IMR-90 (cell line): Measurements from ENCODE around the gene ANKRD13B. TPM values are rescaled to one million over a fixed set of nuclear protein-coding genes. Genes with fewer than 3 reads are reported as not detected.
A peak's percentile ranks its signal among the peaks of the same experiment; 100 is the strongest.

Experiments
- ATAC-seq: fragments of 200-7000 bp; cut with Tn5 transposase; 2 replicates; pipeline ENCODE4 v1.9.1; 2020; ENCODE audit warnings: low read depth, mild to moderate bottlenecking, moderate library complexity
- BruUV-seq: library from RNA; stranded (reverse); fragments of 400-500 nt; replicated peaks from 2 replicates; lab custom pipeline; 2021; lab: Mats Ljungman, UMichigan
- CTCF ChIA-PET: fragments of 300-600 bp; formaldehyde crosslinking; extraction: SDS; loops from one replicate; lab custom pipeline; 2021; ENCODE audit warnings: antibody characterized with exemption; lab: Yijun Ruan, JAX
- POLR2A ChIA-PET: fragments of 300-600 bp; sonication (Branson Sonifier 250); formaldehyde crosslinking; loops from one replicate; lab custom pipeline; 2022; ENCODE audit warnings: antibody characterized with exemption; ENCODE audit not compliant: unreplicated experiment; lab: Charles Lee
- DNase-seq: peaks from one replicate; pipeline ENCODE4 v3.0.0; 2013
- H2AFZ ChIP-seq: replicated peaks from 2 replicates; pipeline ENCODE3; 2013; ENCODE audit warnings: low read length, mild to moderate bottlenecking; ENCODE audit not compliant: poor library complexity
- H2AK5ac ChIP-seq: 2 replicates; pipeline ENCODE4 v1.6.1; 2013; ENCODE audit warnings: low read depth, low read length, inconsistent platforms
- H2AK9ac ChIP-seq: replicated peaks from 2 replicates; pipeline ENCODE3; 2013; ENCODE audit warnings: mild to moderate bottlenecking, low read depth, low read length, moderate library complexity; ENCODE audit not compliant: poor library complexity
- H2BK120ac ChIP-seq: 2 replicates; pipeline ENCODE4 v1.6.1; 2013; ENCODE audit warnings: low read depth, low read length, inconsistent platforms
- H2BK15ac ChIP-seq: 3 replicates; pipeline ENCODE4 v1.6.1; 2013; ENCODE audit warnings: low read depth, low read length, inconsistent platforms
- H2BK20ac ChIP-seq: 2 replicates; pipeline ENCODE4 v1.6.1; 2013; ENCODE audit warnings: low read depth, mild to moderate bottlenecking, inconsistent platforms, low read length, moderate library complexity
- H2BK5ac ChIP-seq: 2 replicates; pipeline ENCODE4 v1.6.1; 2013; ENCODE audit warnings: mild to moderate bottlenecking, low read depth, low read length, inconsistent platforms; ENCODE audit not compliant: poor library complexity, severe bottlenecking
- H3K14ac ChIP-seq: replicated peaks from 2 replicates; pipeline ENCODE4 v1.6.1; 2013; ENCODE audit warnings: low read depth, low read length, inconsistent platforms
- H3K18ac ChIP-seq: 2 replicates; pipeline ENCODE4 v1.6.1; 2013; ENCODE audit warnings: low read depth, low read length, control low read depth
- H3K23ac ChIP-seq: 2 replicates; pipeline ENCODE4 v1.6.1; 2013; ENCODE audit warnings: low read depth, low read length, inconsistent platforms
- H3K27ac ChIP-seq: 2 replicates; pipeline ENCODE4 v1.5.1; 2013; ENCODE audit warnings: mild to moderate bottlenecking, control low read depth, low read length; ENCODE audit not compliant: insufficient read depth
- H3K27me3 ChIP-seq: 2 replicates; pipeline ENCODE4 v1.6.1; 2013; ENCODE audit warnings: low read length; ENCODE audit not compliant: control insufficient read depth, insufficient read depth
- H3K36me3 ChIP-seq: 2 replicates; pipeline ENCODE4 v1.6.1; 2013; ENCODE audit warnings: low read length, mixed read lengths; ENCODE audit not compliant: control insufficient read depth, insufficient read depth
- H3K4ac ChIP-seq: 2 replicates; pipeline ENCODE4 v1.6.1; 2013; ENCODE audit warnings: low read depth, low read length, inconsistent platforms
- H3K4me1 ChIP-seq: 2 replicates; pipeline ENCODE4 v1.6.1; 2013; ENCODE audit warnings: low read length, mixed read lengths; ENCODE audit not compliant: control insufficient read depth, insufficient read depth
- H3K4me2 ChIP-seq: 2 replicates; pipeline ENCODE4 v1.6.1; 2013; ENCODE audit warnings: low read depth, mild to moderate bottlenecking, control low read depth, low read length, moderate library complexity
- H3K4me3 ChIP-seq: 2 replicates; pipeline ENCODE4 v1.5.1; 2013; ENCODE audit warnings: low read depth, mild to moderate bottlenecking, control low read depth, low read length, moderate library complexity; ENCODE audit not compliant: insufficient read depth
- H3K56ac ChIP-seq: 2 replicates; pipeline ENCODE4 v1.6.1; 2013; ENCODE audit warnings: low read length, inconsistent platforms; ENCODE audit not compliant: insufficient read depth; ENCODE audit errors: extremely low read depth
- H3K79me1 ChIP-seq, 2 experiments: 2 replicates each; pipeline ENCODE4 v1.6.1; 2013; ENCODE audit warnings: low read length in 2 of 2, inconsistent platforms in 1 of 2, low read depth in 1 of 2
- H3K9ac ChIP-seq: 2 replicates; pipeline ENCODE4 v1.6.1; 2013; ENCODE audit warnings: low read depth, low read length, control low read depth
- H3K9me1 ChIP-seq: 2 replicates; pipeline ENCODE4 v1.6.1; 2013; ENCODE audit warnings: low read length, inconsistent platforms; ENCODE audit not compliant: insufficient read depth
- H3K9me3 ChIP-seq: 2 replicates; pipeline ENCODE4 v1.6.1; 2013; ENCODE audit warnings: low read length; ENCODE audit not compliant: control insufficient read depth, insufficient read depth
- H4K20me1 ChIP-seq: 2 replicates; pipeline ENCODE4 v1.6.1; 2013; ENCODE audit warnings: low read length, inconsistent platforms; ENCODE audit not compliant: insufficient read depth
- H4K5ac ChIP-seq: 2 replicates; pipeline ENCODE4 v1.6.1; 2013; ENCODE audit warnings: mild to moderate bottlenecking, low read depth, low read length, control low read depth
- H4K8ac ChIP-seq, 2 experiments: 2 replicates each; pipeline ENCODE4 v1.6.1; 2013; ENCODE audit warnings: low read depth in 2 of 2, low read length in 2 of 2, control low read depth in 1 of 2, inconsistent platforms in 1 of 2
- H4K91ac ChIP-seq: 2 replicates; pipeline ENCODE4 v1.6.1; 2013; ENCODE audit warnings: low read depth, low read length, inconsistent platforms; ENCODE audit not compliant: insufficient read depth
- BHLHE40 ChIP-seq: fragments of 150-350 bp; IDR thresholded peaks from 2 replicates; pipeline ENCODE4 v1.6.1; 2016; ENCODE audit warnings: mild to moderate bottlenecking, low read depth, low read length
- POLR2A ChIP-seq: IDR thresholded peaks from 2 replicates; pipeline ENCODE4 v1.6.1; 2012; ENCODE audit warnings: mild to moderate bottlenecking, low read depth, low read length
- SMC3 ChIP-seq: fragments of 150-350 bp; IDR thresholded peaks from 2 replicates; pipeline ENCODE4 v1.6.1; 2016; ENCODE audit warnings: low read depth, mild to moderate bottlenecking, antibody characterized with exemption, low read length, moderate library complexity
- WGBS, 2 experiments: methylation state at CpG; one replicate each; pipeline versions ENCODE4 v1.1.5 to v1.1.7; 2013; ENCODE audit warnings: missing lambda C conversion rate in 2 of 2; ENCODE audit not compliant: insufficient read length in 1 of 2; ENCODE audit errors: extremely low coverage in 2 of 2; 5-methylcytosine and 5-hydroxymethylcytosine counted together
- dilution Hi-C: fragments of 300-500 bp; cut with HindIII; formaldehyde crosslinking; loops from one replicate; pipeline ENCODE4 v1.14.3; 2018; ENCODE audit warnings: low sequenced_read_pairs; ENCODE audit not compliant: unreplicated experiment
- in situ Hi-C: fragments of 300-500 bp; cut with MboI; formaldehyde crosslinking; loops from 3 replicates; pipeline ENCODE4 v1.14.3; 2019; ENCODE audit warnings: low sequenced_read_pairs, inconsistent platforms, mixed read lengths
- intact Hi-C: fragments of 100-400 bp; cut with micrococcal nuclease; formaldehyde crosslinking; loops from 2 replicates; pipeline ENCODE4 v1.10.0; 2022
- polyA plus RNA-seq, 3 experiments: library from polyadenylated mRNA; depleted of rRNA; stranded (reverse); fragments of >200 nt; gene quantifications; 2 replicates each; pipeline ENCODE4 v1.2.3, GENCODE V29; 2012; ENCODE audit warnings: low replicate concordance in 1 of 3
- total RNA-seq: library from RNA; depleted of rRNA; stranded (reverse); fragments of >200 nt; gene quantifications from 2 replicates; pipeline ENCODE4 v1.2.3, GENCODE V29; 2012

ANKRD13B gene
- total and polyA plus RNA-seq, 2 of the 4 experiments (the other 2 are of a cell fraction) = 0.90 to 4.0 TPM

DNA sequence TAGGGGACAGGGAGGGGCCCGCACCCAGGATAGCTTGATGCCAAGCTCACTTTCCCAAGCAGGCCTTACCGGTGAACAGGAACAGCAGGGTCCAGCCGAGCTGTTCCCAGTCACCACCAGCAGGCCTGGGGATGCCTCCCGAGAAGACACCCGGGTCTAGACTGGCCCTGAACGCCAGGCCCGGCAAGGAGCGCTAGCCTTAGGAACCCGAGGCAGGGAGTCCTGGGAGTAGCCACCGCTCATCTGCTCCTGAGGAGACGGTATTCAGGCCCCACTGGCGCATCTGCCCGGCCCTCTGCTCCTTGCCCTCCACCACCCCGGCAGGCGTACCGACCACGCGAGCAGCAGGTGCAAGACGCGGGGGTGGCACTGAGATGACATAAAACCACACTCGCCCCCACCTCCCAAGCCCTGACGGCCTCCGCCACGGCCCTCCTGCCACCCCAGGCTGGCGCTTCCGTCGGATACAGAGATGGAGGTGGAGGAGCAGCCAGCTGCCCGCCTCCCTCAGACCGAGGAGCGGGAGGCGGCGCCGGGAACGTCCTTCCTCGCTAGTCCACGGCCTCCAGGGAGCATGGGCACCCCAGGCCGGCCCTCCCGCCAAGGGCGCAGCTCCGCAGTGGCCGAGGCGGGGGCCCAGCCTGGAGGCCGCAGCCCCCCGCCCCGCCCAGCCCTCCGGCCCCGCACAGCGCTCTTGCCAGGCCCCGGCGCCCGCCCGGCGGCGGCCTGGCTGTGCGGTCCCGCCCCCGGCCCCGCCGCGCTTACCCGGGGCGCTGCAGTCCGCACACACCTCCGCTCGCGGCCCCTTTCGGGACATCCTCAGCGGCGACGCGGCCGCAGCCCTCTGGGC is 4.1 kb upstream of the ANKRD13B start:
- H2AFZ ChIP-seq = peak overlapping the region; percentile 80
- H2AK5ac ChIP-seq = peak overlapping the region; percentile 73
- peaks cover 44% of the 10 kb centered on the region for H3K4me1 ChIP-seq
- H4K91ac ChIP-seq = peak overlapping the region; percentile 21; the same call in 1 of the 2 replicates
- H3K4me3 ChIP-seq = peak overlapping the region; percentile 85
- no peaks in the 10 kb centered on the region for H3K27me3 ChIP-seq
- H3K36me3 ChIP-seq = no peaks in the 10 kb centered on the region
- ChIA-PET POLR2A (no interaction called here), CTCF (interaction anchor here (1.1 kb wide), 1 partner anchor 16 kb away, joined by 3 read pairs; no protein-coding TSS in a partner anchor)
- no peak overlapping the region for H4K5ac ChIP-seq
- H2BK120ac ChIP-seq = no peak overlapping the region
- BruUV-seq = no TSS peak
- peak; percentile 8 for ATAC-seq
- peak; percentile 23; the same call in 1 of the 2 replicates for TF ChIP-seq BHLHE40
- TF ChIP-seq SMC3 = no peak
- TF ChIP-seq POLR2A = no peak
- dilution Hi-C loops (no loop called here), in situ Hi-C loops (no loop called here), intact Hi-C loops (loop anchor here (1.0 kb wide), 2 partner anchors 8 to 294 kb away; partner anchors contain the start of gene NUFIP2)
- H3K18ac ChIP-seq = no peak overlapping the region
- peaks cover 25% of the 10 kb centered on the region for H3K9me1 ChIP-seq
- H2BK15ac ChIP-seq = no peak overlapping the region
- H4K8ac ChIP-seq = peak overlapping the region in 1 of 2 experiments; percentile 30; a peak in 2 of 4 replicates
- 1% methylated on average over 16 of the region's 72 CpGs; no CpG with 5 or more reads in 1 of the 2 experiments for WGBS, 2 experiments
- peak overlapping the region; percentile 76 for H3K9ac ChIP-seq
- peak overlapping the region; percentile 43 for H2BK5ac ChIP-seq
- peak overlapping the region; percentile 77 for H3K4ac ChIP-seq
- H3K9me3 ChIP-seq = no peaks in the 10 kb centered on the region
- H3K56ac ChIP-seq = 0 out of 2 replicates have a peak overlapping the region, but pooled peaks have one; percentile 18
- peak overlapping the region; percentile 93 for H2AK9ac ChIP-seq
- peak overlapping the region; percentile 77 for H3K14ac ChIP-seq
- H4K20me1 ChIP-seq = peaks cover 56% of the 10 kb centered on the region
- H2BK20ac ChIP-seq = no peak overlapping the region
- peak overlapping the region; percentile 79 for H3K23ac ChIP-seq
- peak overlapping the region; percentile 59 for H3K27ac ChIP-seq
- H3K79me1 ChIP-seq = peaks cover 26 to 63% of the 10 kb centered on the region in 2 experiments
- H3K4me2 ChIP-seq = peak overlapping the region; percentile 92
- peak; percentile 29 for DNase-seq
